Stimulated activated CD8-positive, alpha-beta memory T cell treated with anti-CD3 and anti-CD28 coated beads, Interleukin-15, amount 100 ng/mL, for 48 hours (primary cell): ENCODE results near the gene NAV2.

Source experiments
- DNase-seq, 2 donors: peaks; one replicate each; pipeline ENCODE4 v3.0.0-alpha.2; 2020; ENCODE audit warnings: low read depth in 2 of 2

The NAV2 gene

GRCh38 chr11:19973136-19973635 is 260.5 kb downstream of the NAV2 start:
- no peak for DNase-seq

GRCh38 chr11:19974886-19975285 is 262.2 kb downstream of the NAV2 start:
- no peak for DNase-seq

GRCh38 chr11:19975414-19975990 is 262.9 kb downstream of the NAV2 start:
- DNase-seq = no peak

- DNase-seq = no peak
Measured at GRCh38 chr11:19976281-19976941, 263.8 kb downstream of the NAV2 start.

GRCh38 chr11:19977941-19978340 is 265.3 kb downstream of the NAV2 start:
- DNase-seq = no peak

GRCh38 chr11:19978668-19979518 is 266.3 kb downstream of the NAV2 start:
- DNase-seq = no peak

GRCh38 chr11:19979519-19979845 is 266.8 kb downstream of the NAV2 start:
- no peak for DNase-seq

GRCh38 chr11:19980388-19980787 is 267.8 kb downstream of the NAV2 start:
- no peak for DNase-seq

GRCh38 chr11:19980957-19981669 is 268.5 kb downstream of the NAV2 start:
- no peak for DNase-seq

- DNase-seq = no peak
Measured at GRCh38 chr11:19982774-19983495, 270.3 kb downstream of the NAV2 start.

GRCh38 chr11:19984048-19984742 is 271.6 kb downstream of the NAV2 start:
- no peak for DNase-seq

GRCh38 chr11:19985111-19985510 is 272.5 kb downstream of the NAV2 start:
- DNase-seq = no peak

GRCh38 chr11:19987331-19987801 is 274.7 kb downstream of the NAV2 start:
- no peak for DNase-seq

- no peak for DNase-seq
Measured at GRCh38 chr11:19988598-19988997, 276.0 kb downstream of the NAV2 start.

- DNase-seq = no peak
Measured at GRCh38 chr11:19989191-19989590, 276.6 kb downstream of the NAV2 start.

GRCh38 chr11:19992162-19992561 is 279.5 kb downstream of the NAV2 start:
- DNase-seq = no peak

- DNase-seq = no peak
Measured at GRCh38 chr11:19992998-19993397, 280.4 kb downstream of the NAV2 start.

GRCh38 chr11:19994672-19995071 is 282.0 kb downstream of the NAV2 start:
- DNase-seq = no peak

GRCh38 chr11:19995145-19995544 is 282.5 kb downstream of the NAV2 start:
- no peak for DNase-seq

- no peak for DNase-seq
Measured at GRCh38 chr11:19996571-19996970, 283.9 kb downstream of the NAV2 start.

GRCh38 chr11:20000022-20000350 is 287.3 kb downstream of the NAV2 start:
- no peak for DNase-seq
